Effector memory CD8-positive, alpha-beta T cell (primary cell): ENCODE results near the gene NR6A1.

Experiments
- ATAC-seq: fragments of 150-1000 bp; cut with Tn5 transposase; replicated peaks from 2 replicates; pipeline ENCODE4 v1.10.0; 2021; ENCODE audit warnings: mild to moderate bottlenecking, moderate library complexity
- DNase-seq, 3 experiments: peaks; one replicate each; pipeline ENCODE4 v3.0.0; 2021
- H3K27ac Mint-ChIP-seq, 2 donors: one replicate each; pipeline ENCODE4 v1.8.0; 2022; ENCODE audit warnings: mild to moderate bottlenecking in 2 of 2, mixed read lengths in 2 of 2, moderate library complexity in 2 of 2
- H3K27me3 Mint-ChIP-seq, 2 donors: one replicate each; pipeline ENCODE4 v1.8.0; 2022; ENCODE audit warnings: mixed read lengths in 2 of 2
- H3K36me3 Mint-ChIP-seq: one replicate; pipeline ENCODE4 v1.8.0; 2022; ENCODE audit warnings: mild to moderate bottlenecking, moderate library complexity, mixed read lengths; ENCODE audit not compliant: insufficient read depth
- H3K4me1 Mint-ChIP-seq, 2 donors: one replicate each; pipeline ENCODE4 v1.8.0; 2022; ENCODE audit warnings: low read depth in 2 of 2, mixed read lengths in 2 of 2
- H3K4me3 Mint-ChIP-seq, 2 donors: one replicate each; pipeline ENCODE4 v1.8.0; 2022; ENCODE audit warnings: mild to moderate bottlenecking in 2 of 2, mixed read lengths in 2 of 2, moderate library complexity in 2 of 2
- H3K9me3 Mint-ChIP-seq, 2 donors: one replicate each; pipeline ENCODE4 v1.8.0; 2022; ENCODE audit warnings: mixed read lengths in 2 of 2

Gene NR6A1

DNA sequence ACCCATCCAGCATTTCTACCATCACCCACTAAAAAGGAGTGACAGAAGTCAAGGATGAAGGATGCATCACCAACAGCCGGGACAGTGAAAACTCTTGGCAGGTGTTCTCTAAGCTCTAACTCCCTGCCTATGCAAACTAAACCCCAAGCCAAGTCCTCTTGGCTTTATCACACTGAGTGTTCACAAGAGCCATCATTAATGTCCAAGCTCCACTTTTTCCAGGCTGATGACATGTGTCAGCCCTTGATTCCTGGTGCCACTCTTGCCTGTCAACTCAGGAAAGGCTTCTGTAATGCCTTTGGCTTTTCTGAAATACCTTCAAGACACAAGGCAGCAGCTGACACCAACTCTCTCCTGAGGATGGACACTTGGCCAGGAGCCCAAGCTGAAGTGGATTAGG, 86.9 kb downstream of the NR6A1 start:
- Mint-ChIP-seq H3K27ac (no peak overlapping the region), H3K9me3 (no peaks in the 10 kb centered on the region), H3K4me1 (no peaks in the 10 kb centered on the region), H3K36me3 (no peaks in the 10 kb centered on the region), H3K4me3 (no peak overlapping the region), H3K27me3 (peaks cover 0 to 18% of the 10 kb centered on the region in 2 donors)
- DNase-seq (no peak), ATAC-seq (no peak)

DNA sequence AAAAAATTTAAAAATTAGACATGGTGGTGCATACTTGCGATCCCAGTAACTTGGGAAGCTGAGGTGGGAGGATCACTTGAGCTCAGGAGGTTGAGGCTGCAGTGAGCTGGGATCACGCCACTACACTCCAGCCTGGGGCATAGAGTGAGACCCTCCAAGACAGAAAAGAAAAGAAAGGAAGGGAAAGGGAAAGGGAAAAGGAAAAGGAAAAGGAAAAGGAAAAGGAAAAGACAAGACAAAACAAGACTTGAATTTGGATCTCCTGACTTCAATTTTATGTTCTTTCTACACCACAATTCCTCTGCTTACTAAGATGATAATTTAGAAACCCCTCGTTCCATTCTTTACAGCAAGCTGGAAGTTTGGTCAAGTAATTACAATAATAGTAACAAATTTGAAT, 88.1 kb downstream of the NR6A1 start:
- Mint-ChIP-seq H3K27ac (peak overlapping the region in 1 of 2 donors; percentile 26), H3K36me3 (no peaks in the 10 kb centered on the region), H3K27me3 (peaks cover 0 to 23% of the 10 kb centered on the region in 2 donors), H3K9me3 (no peaks in the 10 kb centered on the region), H3K4me3 (no peak overlapping the region), H3K4me1 (no peaks in the 10 kb centered on the region)
- ATAC-seq = no peak
- DNase-seq = no peak

DNA sequence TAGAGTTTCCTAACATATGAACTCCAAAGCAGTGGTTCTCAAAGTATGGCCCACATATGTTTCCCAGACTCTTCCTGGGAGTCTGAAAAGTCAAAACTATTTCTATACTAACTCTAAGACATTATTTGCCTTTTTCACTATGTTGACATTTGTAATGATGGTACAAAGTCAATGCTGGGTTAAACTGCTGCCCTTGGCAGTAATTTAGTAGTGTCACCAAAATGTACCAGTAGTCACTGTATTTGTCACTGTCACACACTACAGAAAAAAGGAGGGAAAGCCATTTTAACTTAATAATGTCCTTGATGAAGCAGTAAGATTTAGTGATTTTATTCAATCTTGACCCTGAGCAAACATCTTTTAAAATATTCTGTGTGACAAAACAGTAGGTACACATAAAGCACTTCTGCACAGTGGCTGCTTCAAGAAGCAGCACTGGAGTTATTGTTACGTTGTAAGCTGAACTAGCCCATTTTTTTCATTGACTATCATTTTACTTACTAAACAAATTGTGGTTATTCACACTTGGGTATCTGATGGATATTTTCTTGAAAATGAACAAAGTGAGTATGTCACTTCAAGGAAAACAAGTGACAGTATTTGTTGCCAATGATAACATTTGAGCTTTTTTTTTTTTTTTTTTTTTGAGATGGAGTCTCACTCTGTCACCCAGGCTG, 90.3 kb downstream of the NR6A1 start:
- Mint-ChIP-seq H3K4me1 (no peaks in the 10 kb centered on the region), H3K36me3 (no peaks in the 10 kb centered on the region), H3K27ac (no peak overlapping the region), H3K4me3 (no peak overlapping the region), H3K9me3 (no peaks in the 10 kb centered on the region), H3K27me3 (peaks cover 7 to 29% of the 10 kb centered on the region in 2 donors)
- DNase-seq = no peak
- ATAC-seq = no peak

DNA sequence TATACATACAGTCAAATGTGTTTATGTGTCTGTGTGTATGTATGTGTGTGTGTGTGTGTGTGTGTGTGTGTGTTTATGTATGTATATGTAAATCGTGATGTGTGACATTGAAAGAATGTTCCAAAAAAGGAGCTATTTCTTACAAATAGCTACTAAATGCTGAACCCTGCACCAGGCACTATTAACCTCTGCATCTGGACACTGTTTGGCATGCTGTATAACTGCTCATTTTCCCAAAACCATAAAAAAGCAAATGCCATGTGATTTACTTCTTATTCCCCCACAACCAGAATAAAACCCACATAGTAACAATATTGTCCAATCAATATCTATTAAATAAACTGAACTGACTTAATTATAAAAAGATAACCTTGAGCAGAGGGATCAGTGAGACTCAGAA, 91.1 kb downstream of the NR6A1 start:
- H3K27ac Mint-ChIP-seq = no peak overlapping the region
- DNase-seq = no peak
- peaks cover 7 to 37% of the 10 kb centered on the region in 2 donors for H3K27me3 Mint-ChIP-seq
- H3K4me1 Mint-ChIP-seq = no peaks in the 10 kb centered on the region
- no peaks in the 10 kb centered on the region for H3K9me3 Mint-ChIP-seq
- H3K36me3 Mint-ChIP-seq = no peaks in the 10 kb centered on the region
- ATAC-seq = no peak
- no peak overlapping the region for H3K4me3 Mint-ChIP-seq

DNA sequence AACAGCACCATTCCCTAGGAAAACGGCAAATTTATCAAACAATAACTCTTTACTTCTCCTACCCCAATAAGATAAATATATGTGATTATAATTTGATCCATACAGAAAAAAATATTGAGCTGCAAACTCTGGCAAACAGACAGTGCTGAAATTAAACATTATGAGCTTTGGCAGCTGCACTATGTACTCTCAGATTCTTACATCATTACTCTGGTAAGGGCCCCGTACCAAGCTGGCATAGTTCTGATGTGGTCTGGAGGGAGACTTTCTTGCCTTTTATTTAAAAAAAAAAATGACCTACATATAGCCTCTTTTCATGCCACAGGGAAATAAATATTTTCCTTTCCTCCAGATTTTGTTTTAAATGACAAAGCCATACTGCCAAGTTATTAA, 95.0 kb downstream of the NR6A1 start:
- H3K9me3 Mint-ChIP-seq = no peaks in the 10 kb centered on the region
- DNase-seq = no peak
- H3K36me3 Mint-ChIP-seq = no peaks in the 10 kb centered on the region
- no peak overlapping the region for H3K4me3 Mint-ChIP-seq
- peaks cover 3 to 16% of the 10 kb centered on the region in 2 donors for H3K4me1 Mint-ChIP-seq
- ATAC-seq = no peak
- H3K27me3 Mint-ChIP-seq = peaks cover 7 to 36% of the 10 kb centered on the region in 2 donors
- no peak overlapping the region for H3K27ac Mint-ChIP-seq

DNA sequence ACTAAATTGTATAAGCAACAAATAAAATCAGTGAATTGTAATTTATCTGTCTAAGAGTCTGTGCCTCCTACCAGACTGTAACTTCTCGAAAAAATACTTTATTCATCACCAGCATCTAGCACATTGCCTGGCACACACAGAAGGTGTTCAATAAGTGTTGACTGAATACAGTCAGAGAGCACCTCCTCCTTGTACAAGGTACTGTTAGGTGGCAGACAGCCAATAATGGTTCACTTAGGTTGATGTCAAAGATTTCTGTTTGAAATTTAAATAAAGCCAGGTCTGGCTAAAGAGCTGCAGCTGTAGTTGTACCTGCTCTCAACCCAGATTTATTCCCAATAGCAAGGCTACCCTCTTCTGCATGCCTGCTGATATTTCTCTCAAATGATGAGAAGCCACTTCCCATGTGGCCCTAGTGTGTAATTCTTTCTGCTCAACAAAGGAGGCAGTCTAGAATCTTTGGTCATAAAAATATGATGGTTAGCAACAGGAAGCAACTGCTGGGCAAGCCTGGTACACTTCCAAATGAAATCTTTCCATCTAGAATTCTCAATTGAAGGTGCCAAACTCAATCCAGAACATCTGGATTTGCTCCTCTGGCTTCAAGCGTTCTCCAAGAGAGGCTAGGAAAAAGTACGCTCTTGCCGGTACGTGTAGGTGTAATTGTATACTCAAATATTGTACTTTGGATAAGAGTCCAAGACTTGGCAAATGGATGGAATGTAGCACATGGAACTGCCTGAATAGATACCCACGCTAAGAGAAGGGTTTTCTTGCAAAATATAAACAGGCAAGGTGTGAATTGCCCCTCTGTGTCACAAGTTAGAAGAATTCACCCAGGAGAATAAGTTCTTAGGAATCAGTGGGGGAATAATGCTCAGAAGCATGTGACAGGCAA, 95.6 kb downstream of the NR6A1 start:
- Mint-ChIP-seq H3K4me1 (peaks cover 3 to 16% of the 10 kb centered on the region in 2 donors), H3K27me3 (peaks cover 7 to 36% of the 10 kb centered on the region in 2 donors), H3K9me3 (no peaks in the 10 kb centered on the region), H3K4me3 (no peak overlapping the region), H3K27ac (no peak overlapping the region), H3K36me3 (no peaks in the 10 kb centered on the region)
- DNase-seq = no peak
- ATAC-seq = no peak

DNA sequence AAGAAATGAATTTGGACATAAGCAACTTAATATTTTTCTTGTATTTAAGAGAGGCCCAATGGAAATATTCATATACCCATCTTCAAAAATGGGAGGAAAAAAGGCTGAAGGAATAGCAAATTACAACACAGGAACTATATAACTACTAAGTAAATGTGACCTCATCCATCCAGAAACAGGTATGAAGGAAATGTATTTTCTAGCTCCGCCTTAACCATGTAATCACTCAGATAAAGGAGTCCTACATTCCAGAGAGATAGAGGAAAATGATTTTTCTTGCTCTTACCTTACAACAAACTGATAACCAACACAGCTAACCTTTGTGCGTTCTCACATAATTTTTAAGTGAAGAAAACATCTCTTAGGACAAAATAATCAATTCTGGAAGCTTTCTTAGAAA, 96.5 kb downstream of the NR6A1 start:
- ATAC-seq (no peak), DNase-seq (no peak)
- Mint-ChIP-seq H3K27me3 (peaks cover 7 to 36% of the 10 kb centered on the region in 2 donors), H3K4me3 (no peak overlapping the region), H3K36me3 (no peaks in the 10 kb centered on the region), H3K9me3 (no peaks in the 10 kb centered on the region), H3K27ac (no peak overlapping the region), H3K4me1 (peaks cover 3 to 16% of the 10 kb centered on the region in 2 donors)

DNA sequence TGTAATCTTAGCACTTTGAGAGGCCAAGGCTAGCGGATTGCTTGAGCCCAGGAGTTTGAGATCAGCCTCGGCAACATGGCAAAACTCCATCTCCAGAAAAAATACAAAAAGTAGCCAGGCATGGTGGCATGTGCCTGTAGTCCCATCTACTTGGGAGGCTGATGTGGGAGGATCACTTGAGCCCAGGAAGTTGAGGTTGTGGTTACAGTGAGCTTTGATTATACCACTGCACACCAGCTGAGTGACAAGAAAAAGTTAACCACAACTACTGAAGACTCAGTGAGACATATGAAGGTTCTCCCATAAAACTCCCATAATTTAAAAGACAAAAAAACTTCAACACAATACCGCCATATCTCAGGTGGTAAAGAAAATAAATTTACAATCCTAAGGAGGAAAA, 98.0 kb downstream of the NR6A1 start:
- no peaks in the 10 kb centered on the region for H3K9me3 Mint-ChIP-seq
- peaks cover 3 to 16% of the 10 kb centered on the region in 2 donors for H3K4me1 Mint-ChIP-seq
- no peaks in the 10 kb centered on the region for H3K36me3 Mint-ChIP-seq
- no peak overlapping the region for H3K27ac Mint-ChIP-seq
- ATAC-seq (no peak), DNase-seq (no peak)
- peaks cover 7 to 31% of the 10 kb centered on the region in 2 donors for H3K27me3 Mint-ChIP-seq
- peak overlapping the region in 1 of 2 donors; percentile 18 for H3K4me3 Mint-ChIP-seq

DNA sequence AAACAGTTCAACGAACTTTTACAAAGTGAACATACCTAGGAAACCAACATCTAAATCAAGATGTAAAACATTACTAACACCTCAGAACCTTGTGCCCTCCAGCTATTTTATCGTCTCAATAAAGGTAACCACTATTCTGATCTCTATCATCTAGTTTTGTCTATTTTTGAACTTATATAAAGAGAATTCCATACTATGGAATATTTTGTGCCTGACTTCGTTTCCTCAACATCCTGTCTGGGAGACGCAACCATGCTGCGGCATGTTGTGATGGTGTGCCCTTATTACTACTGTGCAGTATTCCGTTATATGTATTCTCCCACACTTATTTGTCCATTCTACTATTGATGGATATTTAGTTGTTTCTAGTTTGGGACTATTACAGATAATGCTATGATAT, 99.2 kb downstream of the NR6A1 start:
- Mint-ChIP-seq H3K36me3 (no peaks in the 10 kb centered on the region), H3K4me1 (peaks cover 3 to 16% of the 10 kb centered on the region in 2 donors)

DNA sequence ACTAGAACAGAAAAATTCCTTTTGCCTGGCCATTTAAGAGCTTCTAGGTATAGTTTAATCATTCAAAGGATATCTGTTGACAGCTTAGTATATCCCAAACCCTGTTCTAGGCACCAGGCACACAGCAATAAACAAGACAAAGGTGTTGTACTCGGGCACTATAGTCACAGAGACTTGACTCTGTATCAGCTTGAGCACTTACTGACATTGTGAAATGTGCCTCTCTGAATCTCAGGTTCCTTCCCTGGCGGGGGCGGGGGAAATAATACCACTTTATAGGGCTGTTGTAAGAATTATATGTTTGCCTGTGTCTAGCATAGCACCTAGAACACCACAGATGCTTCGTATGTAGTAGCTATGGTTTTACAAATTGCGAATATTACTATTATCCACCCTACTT, 104.5 kb downstream of the NR6A1 start:
- DNase-seq (no peak), ATAC-seq (no peak)
- H3K27me3 Mint-ChIP-seq = peaks cover 21 to 26% of the 10 kb centered on the region in 2 donors
- H3K4me3 Mint-ChIP-seq = no peak overlapping the region
- no peaks in the 10 kb centered on the region for H3K9me3 Mint-ChIP-seq
- H3K36me3 Mint-ChIP-seq = no peaks in the 10 kb centered on the region
- no peak overlapping the region for H3K27ac Mint-ChIP-seq
- H3K4me1 Mint-ChIP-seq = peaks cover 0 to 3% of the 10 kb centered on the region in 2 donors

More for the DNA sequence above, 99.2 kb downstream of the NR6A1 start:
- DNase-seq = no peak
- H3K27me3 Mint-ChIP-seq = peaks cover 3 to 25% of the 10 kb centered on the region in 2 donors
- no peak overlapping the region for H3K4me3 Mint-ChIP-seq
- no peak for ATAC-seq
- H3K27ac Mint-ChIP-seq = no peak overlapping the region
- no peaks in the 10 kb centered on the region for H3K9me3 Mint-ChIP-seq

DNA sequence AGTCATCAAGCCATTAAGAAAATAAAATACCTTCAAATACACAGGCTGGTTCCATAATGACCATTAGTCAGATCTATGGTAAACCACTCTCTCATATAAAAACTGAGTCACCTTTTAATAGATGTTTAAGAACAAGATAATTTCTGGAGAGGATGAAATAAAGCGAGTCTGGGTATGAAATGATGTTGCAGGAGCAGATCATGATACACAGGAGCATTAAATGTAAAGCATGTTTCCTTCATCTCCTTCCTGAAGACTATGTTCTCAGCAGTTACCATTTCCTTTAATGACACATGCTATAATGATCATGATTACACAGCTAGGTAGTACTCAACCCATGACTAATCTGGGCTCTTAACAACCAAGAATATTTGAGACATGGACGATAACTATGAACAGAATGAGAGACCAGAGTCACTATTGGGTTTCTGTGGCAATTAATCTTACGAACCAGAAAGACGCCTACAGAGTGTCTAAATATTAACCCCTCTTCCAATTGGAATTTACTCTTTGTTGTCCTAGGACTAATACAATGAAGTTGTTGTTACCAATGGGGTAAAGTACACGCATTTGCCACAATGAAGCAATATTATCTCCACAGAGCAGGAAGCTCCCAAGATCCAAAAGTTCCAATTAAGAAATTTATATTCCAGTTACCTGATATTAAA, 105.6 kb downstream of the NR6A1 start:
- Mint-ChIP-seq H3K27me3 (peaks cover 26 to 33% of the 10 kb centered on the region in 2 donors), H3K36me3 (no peaks in the 10 kb centered on the region), H3K9me3 (no peaks in the 10 kb centered on the region), H3K4me1 (peaks cover 0 to 3% of the 10 kb centered on the region in 2 donors), H3K27ac (no peak overlapping the region), H3K4me3 (no peak overlapping the region)
- ATAC-seq = no peak
- no peak for DNase-seq

DNA sequence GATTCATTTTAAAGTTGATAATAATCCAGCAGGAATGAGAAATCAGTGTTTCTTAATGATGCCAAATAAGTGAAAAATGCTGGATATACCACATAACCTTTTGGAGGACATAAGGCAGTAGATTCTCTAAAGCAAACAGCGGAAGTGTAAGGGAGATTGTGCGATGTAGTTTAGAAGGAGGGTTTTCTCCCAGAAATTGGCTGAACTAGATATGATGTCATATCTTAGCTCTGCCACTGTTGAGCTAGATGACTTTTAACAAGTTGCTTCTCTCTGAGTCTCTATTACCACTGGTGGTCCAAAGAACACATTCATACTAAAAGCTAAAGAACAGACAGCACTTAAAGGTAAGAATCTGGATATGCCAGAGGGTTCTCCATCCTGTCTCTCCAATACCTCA, 107.0 kb downstream of the NR6A1 start:
- Mint-ChIP-seq H3K4me3 (no peak overlapping the region), H3K27me3 (peaks cover 26 to 42% of the 10 kb centered on the region in 2 donors), H3K27ac (no peak overlapping the region), H3K4me1 (peaks cover 6 to 7% of the 10 kb centered on the region in 2 donors), H3K36me3 (no peaks in the 10 kb centered on the region), H3K9me3 (no peaks in the 10 kb centered on the region)
- DNase-seq (no peak), ATAC-seq (no peak)

DNA sequence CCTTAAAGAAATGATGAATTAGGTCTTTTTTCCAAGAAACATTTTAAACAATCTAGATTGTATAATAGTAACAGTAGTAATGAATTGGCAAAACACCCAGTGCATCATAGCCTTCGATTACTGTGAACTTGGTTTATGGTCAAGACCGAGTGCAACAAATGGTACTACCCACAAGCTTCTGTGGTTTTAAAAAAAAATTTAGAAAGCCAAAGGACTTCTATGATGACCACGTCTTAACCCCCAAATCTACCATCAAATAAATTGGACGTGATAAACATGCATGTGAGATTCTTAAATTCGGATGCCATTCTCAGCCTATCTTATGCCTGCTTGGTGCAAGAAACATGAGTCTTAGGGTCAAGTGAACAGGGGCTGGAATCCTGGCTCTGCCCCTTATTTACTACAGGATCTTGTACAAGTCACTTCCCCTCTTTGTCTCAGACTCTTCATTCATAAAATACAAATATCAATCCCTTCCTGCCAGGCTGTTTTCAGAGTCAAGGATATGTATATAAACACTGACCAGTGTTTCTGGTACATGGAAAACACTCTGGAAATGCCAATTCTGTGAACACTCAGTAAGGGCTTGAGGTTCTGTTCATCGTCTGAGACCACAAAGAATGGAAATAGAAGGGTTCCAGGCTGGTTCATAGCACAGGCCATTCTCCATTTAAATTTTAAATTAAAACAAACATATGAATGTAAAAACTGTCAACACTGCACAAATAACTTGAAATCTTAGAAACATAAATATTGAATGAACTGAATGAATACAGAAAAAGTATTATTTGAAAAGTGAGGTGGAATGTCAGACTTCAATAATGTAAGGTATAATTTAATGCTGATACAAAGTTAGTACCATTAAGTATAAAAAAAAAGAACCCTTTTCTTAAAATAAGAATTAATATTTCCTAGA, 107.8 kb downstream of the NR6A1 start:
- DNase-seq = no peak
- Mint-ChIP-seq H3K4me3 (no peak overlapping the region), H3K9me3 (no peaks in the 10 kb centered on the region)

More for the DNA sequence above, 107.8 kb downstream of the NR6A1 start:
- Mint-ChIP-seq H3K4me1 (peaks cover 7 to 8% of the 10 kb centered on the region in 2 donors), H3K27me3 (peaks cover 26 to 45% of the 10 kb centered on the region in 2 donors), H3K36me3 (no peaks in the 10 kb centered on the region), H3K27ac (peak overlapping the region in 1 of 2 donors; percentile 38)
- no peak for ATAC-seq
